Endothelial cell (in vitro differentiated cells): ENCODE data around the gene TCF20. TPM values are rescaled to one million over a fixed set of nuclear protein-coding genes. Genes with fewer than 3 reads are reported as not detected.

ENCODE experiments used
- DNase-seq: peaks from one replicate; pipeline ENCODE4 v3.0.0; 2021; ENCODE audit warnings: low spot score
- H3K27ac Mint-ChIP-seq: one replicate; pipeline ENCODE4 v1.8.0; 2021; ENCODE audit warnings: mixed read lengths, inconsistent platforms; ENCODE audit not compliant: unreplicated experiment
- H3K27me3 Mint-ChIP-seq: one replicate; pipeline ENCODE4 v1.8.0; 2021; ENCODE audit warnings: mild to moderate bottlenecking, moderate library complexity, mixed read lengths, inconsistent platforms; ENCODE audit not compliant: unreplicated experiment
- H3K36me3 Mint-ChIP-seq: one replicate; pipeline ENCODE4 v1.8.0; 2021; ENCODE audit warnings: mild to moderate bottlenecking, low read depth, mixed read lengths, inconsistent platforms; ENCODE audit not compliant: unreplicated experiment
- H3K4me1 Mint-ChIP-seq: one replicate; pipeline ENCODE4 v1.8.0; 2021; ENCODE audit warnings: mild to moderate bottlenecking, mixed read lengths, inconsistent platforms; ENCODE audit not compliant: unreplicated experiment
- H3K4me3 Mint-ChIP-seq: one replicate; pipeline ENCODE4 v1.8.0; 2021; ENCODE audit warnings: mild to moderate bottlenecking, mixed read lengths, inconsistent platforms; ENCODE audit not compliant: unreplicated experiment
- H3K9me3 Mint-ChIP-seq: one replicate; pipeline ENCODE4 v1.8.0; 2021; ENCODE audit warnings: mixed read lengths, inconsistent platforms; ENCODE audit not compliant: unreplicated experiment
- CTCF ChIP-seq: fragments of 200-600 bp; sonication (generic); IDR thresholded peaks from one replicate; pipeline ENCODE4 v1.5.0; 2021; ENCODE audit warnings: antibody characterized with exemption; ENCODE audit not compliant: unreplicated experiment
- total RNA-seq: library from RNA; stranded (reverse); fragmentation: NEBNext Ultra II Directional; extraction: Animal tissue kit (Norgen Biotek cat#: 25700); gene quantifications from one replicate; pipeline ENCODE4 v1.2.1, GENCODE V29; 2021; ENCODE audit not compliant: unreplicated experiment

TCF20 gene
- total RNA-seq, 1 donor from 2014 or later: 63.6 TPM

DNA sequence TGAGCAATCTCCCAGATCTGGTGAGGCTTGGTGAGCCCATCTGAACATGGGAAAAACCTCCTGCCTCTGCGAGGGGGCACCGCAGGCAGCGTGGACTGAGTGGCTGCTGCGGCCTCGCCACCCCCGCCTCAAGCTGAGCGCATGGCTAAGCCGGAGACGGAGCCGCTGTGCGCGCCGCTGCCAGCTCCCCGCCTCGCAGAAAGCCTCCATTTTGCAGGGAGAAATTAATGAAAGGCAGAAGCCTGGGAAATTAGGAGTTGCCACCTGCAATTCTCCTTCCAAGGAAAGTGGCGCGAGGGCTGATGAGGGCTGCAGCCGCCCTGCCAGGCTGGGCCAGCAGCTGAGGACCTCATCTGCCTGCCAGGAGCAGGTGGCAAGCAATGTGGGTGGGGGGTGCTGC, 35.6 kb upstream of the TCF20 start:
- H3K27me3 Mint-ChIP-seq: peaks cover 9% of the 10 kb centered on the region
- TF ChIP-seq CTCF: no peak
- H3K4me1 Mint-ChIP-seq: peaks cover 15% of the 10 kb centered on the region

GRCh38 chr22:42304324-42304790, 33.9 kb upstream of the TCF20 start:
- Mint-ChIP-seq H3K36me3 (no peaks in the 10 kb centered on the region), H3K4me3 (no peak overlapping the region), H3K9me3 (no peaks in the 10 kb centered on the region), H3K27ac (no peak overlapping the region), H3K27me3 (peaks cover 14% of the 10 kb centered on the region), H3K4me1 (peaks cover 18% of the 10 kb centered on the region)
- DNase-seq: no peak
- no peak for TF ChIP-seq CTCF

More for the DNA sequence above, 35.6 kb upstream of the TCF20 start:
- no peak overlapping the region for H3K27ac Mint-ChIP-seq
- DNase-seq: no peak
- H3K9me3 Mint-ChIP-seq: no peaks in the 10 kb centered on the region
- no peaks in the 10 kb centered on the region for H3K36me3 Mint-ChIP-seq
- H3K4me3 Mint-ChIP-seq: no peak overlapping the region

DNA sequence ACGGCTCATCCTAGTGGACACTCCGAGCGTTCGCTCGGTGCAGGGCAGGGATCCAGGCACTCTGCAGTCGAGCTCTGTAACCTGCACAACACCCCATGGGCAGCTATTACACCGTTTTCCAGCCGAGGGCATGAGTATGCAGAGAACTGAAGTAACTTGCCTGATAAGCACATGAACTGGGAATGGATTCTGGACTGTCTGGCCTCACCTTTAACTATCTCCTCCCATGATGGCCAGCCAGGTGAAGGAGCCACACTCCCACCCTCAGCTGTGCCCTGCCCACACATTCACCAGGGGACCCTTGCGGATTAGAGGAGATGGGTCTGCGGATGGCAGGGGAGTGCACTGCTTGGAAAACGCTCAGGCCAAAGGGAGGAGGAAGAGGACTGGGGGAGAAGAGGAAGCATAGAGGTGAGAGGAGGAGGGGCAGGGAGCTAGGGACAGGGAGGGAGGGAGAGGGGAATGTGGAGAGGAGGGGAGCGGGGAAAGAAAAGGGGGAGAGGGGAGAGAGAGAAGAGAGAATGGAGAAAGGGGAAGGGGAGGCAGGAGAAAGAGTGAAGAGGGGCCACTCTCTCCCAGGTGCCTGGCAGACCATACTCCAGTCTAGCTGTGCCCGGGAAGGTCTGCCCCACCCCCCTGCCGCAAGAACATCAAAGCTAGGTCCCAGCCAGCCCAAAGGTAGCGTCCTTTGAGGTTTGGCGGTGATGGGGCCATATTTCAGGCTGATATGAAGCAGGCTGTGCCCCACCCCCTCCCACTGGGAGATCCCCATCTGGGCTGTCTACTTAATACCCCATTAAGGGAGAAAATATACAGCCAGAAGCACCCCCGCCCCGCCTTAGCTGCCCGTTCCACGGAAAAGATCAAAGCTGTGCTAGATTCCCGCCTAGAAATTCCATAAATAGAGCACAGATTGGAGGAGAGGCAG, 33.2 kb upstream of the TCF20 start:
- Mint-ChIP-seq H3K4me3 (no peak overlapping the region), H3K36me3 (no peaks in the 10 kb centered on the region), H3K4me1 (peaks cover 18% of the 10 kb centered on the region), H3K27me3 (peaks cover 16% of the 10 kb centered on the region), H3K9me3 (no peaks in the 10 kb centered on the region), H3K27ac (no peak overlapping the region)
- no peak for DNase-seq
- TF ChIP-seq CTCF: no peak

- H3K27ac Mint-ChIP-seq: no peak overlapping the region
- H3K4me3 Mint-ChIP-seq: no peak overlapping the region
- DNase-seq: no peak
- H3K4me1 Mint-ChIP-seq: peaks cover 18% of the 10 kb centered on the region
- H3K27me3 Mint-ChIP-seq: peaks cover 16% of the 10 kb centered on the region
- no peaks in the 10 kb centered on the region for H3K36me3 Mint-ChIP-seq
- no peak for TF ChIP-seq CTCF
- H3K9me3 Mint-ChIP-seq: no peaks in the 10 kb centered on the region
These were observed 31.3 kb upstream of the TCF20 start for GRCh38 chr22:42301742-42302102.

- no peak overlapping the region for H3K4me3 Mint-ChIP-seq
- H3K36me3 Mint-ChIP-seq: no peaks in the 10 kb centered on the region
- peak overlapping the region; percentile 16 for H3K27ac Mint-ChIP-seq
- TF ChIP-seq CTCF: no peak
- peaks cover 16% of the 10 kb centered on the region for H3K27me3 Mint-ChIP-seq
- peaks cover 18% of the 10 kb centered on the region for H3K4me1 Mint-ChIP-seq
- DNase-seq: no peak
- no peaks in the 10 kb centered on the region for H3K9me3 Mint-ChIP-seq
These were observed 30.8 kb upstream of the TCF20 start for GRCh38 chr22:42301077-42301741.
